ENCODE results near the gene POLE3. TPM values are rescaled to one million over a fixed set of nuclear protein-coding genes. Genes with fewer than 3 reads are reported as not detected.
A peak's percentile ranks its signal among the peaks of the same experiment; 100 is the strongest.

Gene POLE3
- total RNA-seq, 1 donor from 2014 or later, result 28.7 TPM

DNA sequence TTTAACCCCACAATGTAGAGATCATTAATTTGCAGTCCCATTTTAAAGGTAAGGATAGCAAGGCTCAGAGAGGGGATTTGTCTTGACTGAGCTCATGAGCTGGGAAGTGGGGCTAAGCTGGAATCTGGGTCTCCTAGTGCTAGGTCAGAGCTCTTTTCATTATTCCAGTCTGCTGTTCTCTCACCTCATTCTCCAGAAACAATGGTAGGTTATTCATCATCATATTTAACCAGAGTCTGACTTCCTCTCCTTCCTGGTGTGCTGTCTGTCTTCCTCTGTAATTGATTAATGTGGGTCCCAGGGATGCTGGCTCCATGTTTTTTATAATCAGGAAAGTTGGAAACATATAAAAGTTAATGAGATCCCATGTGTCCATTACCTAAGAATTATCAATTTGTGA lies 20.7 kb upstream of the POLE3 start:
- Mint-ChIP-seq H3K9me3 (ENCODE audit: unreplicated experiment) (no peaks in the 10 kb centered on the region), H3K36me3 (ENCODE audit: low read depth, unreplicated experiment) (no peaks in the 10 kb centered on the region), H3K4me1 (ENCODE audit: unreplicated experiment) (peaks cover 8% of the 10 kb centered on the region), H3K27ac (ENCODE audit: unreplicated experiment) (no peak overlapping the region), H3K4me3 (ENCODE audit: unreplicated experiment) (no peak overlapping the region), H3K27me3 (ENCODE audit: unreplicated experiment) (peaks cover 3% of the 10 kb centered on the region)
- DNase-seq (ENCODE audit: low spot score), result no peak
- TF ChIP-seq CTCF (IDR thresholded peaks at IDR 0.05; ENCODE audit: unreplicated experiment), result no peak

DNA sequence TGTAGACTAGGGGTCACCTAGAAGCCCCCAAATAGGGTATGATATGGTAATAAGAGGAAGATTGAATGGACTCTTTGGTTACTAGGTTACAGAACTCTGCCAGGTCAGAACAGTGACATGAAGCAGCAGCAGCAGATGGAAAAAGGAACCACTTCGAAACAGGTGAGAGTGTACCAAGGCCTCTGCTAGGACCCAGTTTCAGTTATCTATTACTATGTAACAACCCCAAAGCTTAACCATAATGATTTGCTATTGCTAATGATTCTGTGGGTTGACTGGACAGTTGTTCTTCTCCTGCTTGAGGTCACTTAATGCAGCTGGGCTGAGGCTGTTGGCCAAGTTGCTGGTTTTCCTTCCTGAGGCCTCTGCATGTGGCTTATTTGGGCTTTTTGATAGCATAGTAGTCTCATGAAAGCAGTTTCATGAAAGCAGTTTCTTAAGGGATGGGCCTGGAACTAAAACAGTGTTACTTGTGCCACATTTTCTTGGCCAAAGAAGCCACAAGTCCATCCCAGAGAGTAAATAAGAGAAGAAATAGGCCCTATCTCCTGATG lies 17.7 kb upstream of the POLE3 start:
- Mint-ChIP-seq H3K4me1 (ENCODE audit: unreplicated experiment) (peaks cover 22% of the 10 kb centered on the region), H3K27ac (ENCODE audit: unreplicated experiment) (no peak overlapping the region), H3K27me3 (ENCODE audit: unreplicated experiment) (peaks cover 4% of the 10 kb centered on the region), H3K36me3 (ENCODE audit: low read depth, unreplicated experiment) (no peaks in the 10 kb centered on the region), H3K4me3 (ENCODE audit: unreplicated experiment) (no peak overlapping the region), H3K9me3 (ENCODE audit: unreplicated experiment) (no peaks in the 10 kb centered on the region)
- no peak for DNase-seq (ENCODE audit: low spot score)
- no peak for TF ChIP-seq CTCF (IDR thresholded peaks at IDR 0.05; ENCODE audit: unreplicated experiment)

GRCh38 chr9:113427629-113428028 lies 17.2 kb upstream of the POLE3 start:
- DNase-seq (ENCODE audit: low spot score), result no peak
- Mint-ChIP-seq H3K4me1 (ENCODE audit: unreplicated experiment) (peaks cover 22% of the 10 kb centered on the region), H3K36me3 (ENCODE audit: low read depth, unreplicated experiment) (no peaks in the 10 kb centered on the region), H3K9me3 (ENCODE audit: unreplicated experiment) (no peaks in the 10 kb centered on the region), H3K27ac (ENCODE audit: unreplicated experiment) (no peak overlapping the region), H3K27me3 (ENCODE audit: unreplicated experiment) (peaks cover 4% of the 10 kb centered on the region), H3K4me3 (ENCODE audit: unreplicated experiment) (no peak overlapping the region)
- TF ChIP-seq CTCF (IDR thresholded peaks at IDR 0.05; ENCODE audit: unreplicated experiment), result no peak

DNA sequence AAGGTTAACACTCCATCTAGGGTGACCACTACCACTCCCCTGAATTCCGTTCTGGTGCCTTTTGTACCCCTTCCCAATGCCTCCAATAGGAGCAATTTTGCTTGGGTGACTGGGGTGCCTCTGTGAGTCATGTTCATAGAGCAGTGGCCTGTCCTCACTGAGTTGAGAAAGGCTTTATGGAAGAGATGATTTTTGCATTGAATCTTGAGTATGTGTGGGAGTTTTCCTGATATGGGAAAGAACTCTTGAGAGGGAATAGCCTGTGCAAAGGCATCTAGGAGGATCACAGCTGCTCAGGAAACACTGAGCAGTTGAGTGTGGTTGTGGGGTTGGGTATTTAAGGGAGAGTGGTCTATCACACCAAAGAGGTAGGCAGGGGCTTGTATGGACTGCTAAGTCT lies 16.2 kb upstream of the POLE3 start:
- peaks cover 4% of the 10 kb centered on the region for H3K27me3 Mint-ChIP-seq (ENCODE audit: unreplicated experiment)
- H3K4me3 Mint-ChIP-seq (ENCODE audit: unreplicated experiment), result no peak overlapping the region
- TF ChIP-seq CTCF (IDR thresholded peaks at IDR 0.05; ENCODE audit: unreplicated experiment), result no peak
- DNase-seq (ENCODE audit: low spot score), result no peak
- H3K27ac Mint-ChIP-seq (ENCODE audit: unreplicated experiment), result no peak overlapping the region
- H3K9me3 Mint-ChIP-seq (ENCODE audit: unreplicated experiment), result no peaks in the 10 kb centered on the region
- H3K36me3 Mint-ChIP-seq (ENCODE audit: low read depth, unreplicated experiment), result no peaks in the 10 kb centered on the region
- H3K4me1 Mint-ChIP-seq (ENCODE audit: unreplicated experiment), result peaks cover 22% of the 10 kb centered on the region

DNA sequence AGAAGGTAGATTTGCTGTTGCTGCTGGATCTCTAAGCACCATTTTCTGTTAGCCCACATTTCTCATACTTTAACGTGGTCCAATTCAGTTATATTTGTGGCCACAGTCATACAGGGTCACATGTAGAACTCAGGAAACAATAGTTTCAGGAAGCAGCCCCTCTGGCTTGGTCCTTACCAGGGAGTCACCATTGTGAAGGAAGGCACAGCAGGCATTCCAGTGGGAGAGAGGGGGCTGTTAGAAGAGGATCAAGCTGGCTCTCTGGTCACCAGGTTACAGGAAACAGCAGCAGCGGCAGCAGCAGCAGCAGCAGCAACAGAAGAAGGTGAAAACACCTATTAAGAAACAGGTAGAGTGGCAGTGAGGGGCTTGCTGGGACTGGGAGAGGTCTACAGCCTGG lies 14.6 kb upstream of the POLE3 start:
- DNase-seq (ENCODE audit: low spot score), result peak; percentile 20
- Mint-ChIP-seq H3K27ac (ENCODE audit: unreplicated experiment) (peak overlapping the region; percentile 80), H3K4me1 (ENCODE audit: unreplicated experiment) (peaks cover 18% of the 10 kb centered on the region), H3K9me3 (ENCODE audit: unreplicated experiment) (no peaks in the 10 kb centered on the region), H3K4me3 (ENCODE audit: unreplicated experiment) (peak overlapping the region; percentile 78), H3K27me3 (ENCODE audit: unreplicated experiment) (peaks cover 4% of the 10 kb centered on the region), H3K36me3 (ENCODE audit: low read depth, unreplicated experiment) (no peaks in the 10 kb centered on the region)
- TF ChIP-seq CTCF (IDR thresholded peaks at IDR 0.05; ENCODE audit: unreplicated experiment), result no peak

All from endothelial cell (in vitro differentiated cells).